ENCODE data around the gene CXCL12. TPM values are rescaled to one million over a fixed set of nuclear protein-coding genes. Genes with fewer than 3 reads are reported as not detected.

Gene CXCL12
- total RNA-seq, 1 donor from 2014 or later: not detected

- H3K4me1 Mint-ChIP-seq (ENCODE audit: low read depth): no peaks in the 10 kb centered on the region
These were observed 41.1 kb downstream of the CXCL12 start for GRCh38 chr10:44343843-44344242.

DNA sequence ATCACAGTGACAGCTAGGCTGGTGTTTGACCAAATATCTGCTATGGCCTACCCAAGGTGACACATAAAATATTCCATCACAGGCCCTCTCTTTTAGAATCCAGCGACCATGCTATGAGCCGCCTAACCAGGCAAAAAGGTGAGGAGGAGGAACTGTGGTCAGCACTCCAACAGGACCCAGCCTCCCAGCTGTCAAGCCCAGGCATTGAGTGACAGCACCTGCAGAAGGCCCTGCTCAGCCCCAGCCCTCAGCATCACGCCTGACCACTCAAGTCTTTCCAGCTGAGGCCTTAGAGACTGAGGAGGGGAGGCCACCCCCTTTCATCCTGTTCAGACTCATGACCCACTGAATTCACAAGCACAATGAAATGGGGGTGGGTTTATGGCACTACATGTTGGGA is 43.0 kb downstream of the CXCL12 start:
- intact Hi-C loops (cut with micrococcal nuclease): no loop called here
- Mint-ChIP-seq H3K9me3 (no peaks in the 10 kb centered on the region), H3K4me3 (no peak overlapping the region), H3K27ac (no peak overlapping the region), H3K36me3 (ENCODE audit: low read depth) (no peaks in the 10 kb centered on the region), H3K27me3 (ENCODE audit: insufficient read depth) (no peaks in the 10 kb centered on the region), H3K4me1 (ENCODE audit: low read depth) (no peaks in the 10 kb centered on the region)
- no peak for DNase-seq (ENCODE audit: low spot score)

More at GRCh38 chr10:44343843-44344242, 41.1 kb downstream of the CXCL12 start:
- Mint-ChIP-seq H3K9me3 (no peaks in the 10 kb centered on the region), H3K36me3 (ENCODE audit: low read depth) (no peaks in the 10 kb centered on the region), H3K27me3 (ENCODE audit: insufficient read depth) (no peaks in the 10 kb centered on the region), H3K4me3 (no peak overlapping the region), H3K27ac (no peak overlapping the region)
- DNase-seq (ENCODE audit: low spot score): no peak
- intact Hi-C loops (cut with micrococcal nuclease): no loop called here

DNA sequence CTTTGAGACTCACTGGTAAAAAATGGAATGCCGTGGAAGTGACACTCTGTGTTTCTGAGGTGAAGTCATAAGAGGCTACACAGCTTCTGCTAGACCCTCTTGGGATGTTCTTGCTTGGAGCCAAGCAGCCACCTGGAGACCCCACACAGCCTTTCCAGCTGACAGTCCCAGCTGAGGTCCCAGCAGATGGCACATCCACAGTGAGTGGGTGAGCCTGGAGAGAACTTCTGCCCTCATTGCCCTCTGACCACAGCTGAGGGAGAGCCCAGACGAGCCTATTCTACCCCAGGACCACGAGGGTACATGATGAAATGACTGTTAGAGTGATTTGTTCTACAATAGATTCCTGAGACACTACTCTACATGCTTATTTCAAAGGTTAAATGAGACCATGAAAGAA is 44.3 kb downstream of the CXCL12 start:
- intact Hi-C loops (cut with micrococcal nuclease): no loop called here
- Mint-ChIP-seq H3K4me3 (no peak overlapping the region), H3K27ac (no peak overlapping the region), H3K4me1 (ENCODE audit: low read depth) (no peaks in the 10 kb centered on the region), H3K36me3 (ENCODE audit: low read depth) (no peaks in the 10 kb centered on the region), H3K27me3 (ENCODE audit: insufficient read depth) (no peaks in the 10 kb centered on the region), H3K9me3 (no peaks in the 10 kb centered on the region)
- DNase-seq (ENCODE audit: low spot score): no peak

DNA sequence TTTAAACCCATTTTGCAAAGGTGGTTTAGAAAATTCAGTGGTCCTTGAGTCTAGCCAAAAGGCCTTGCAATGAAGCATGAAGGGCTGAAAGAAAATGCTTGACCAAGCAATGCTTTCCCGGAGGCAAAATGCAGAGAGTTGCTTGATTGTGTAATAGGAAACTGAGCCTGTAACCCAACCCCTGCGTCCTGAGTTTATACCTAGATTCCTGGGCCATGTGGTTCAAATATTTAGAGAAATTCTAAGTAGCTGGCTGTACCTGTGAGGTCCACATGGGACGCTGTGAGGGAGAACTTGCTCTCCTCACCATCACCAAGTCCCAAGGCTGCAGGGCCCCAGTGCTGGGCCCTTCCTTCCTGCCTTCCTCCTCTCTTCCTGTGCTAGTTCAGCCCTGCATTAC is 45.7 kb downstream of the CXCL12 start:
- H3K4me1 Mint-ChIP-seq (ENCODE audit: low read depth): no peaks in the 10 kb centered on the region
- no peaks in the 10 kb centered on the region for H3K36me3 Mint-ChIP-seq (ENCODE audit: low read depth)
- H3K27ac Mint-ChIP-seq: no peak overlapping the region
- no peaks in the 10 kb centered on the region for H3K9me3 Mint-ChIP-seq
- intact Hi-C loops (cut with micrococcal nuclease): no loop called here
- DNase-seq (ENCODE audit: low spot score): no peak
- H3K27me3 Mint-ChIP-seq (ENCODE audit: insufficient read depth): no peaks in the 10 kb centered on the region
- H3K4me3 Mint-ChIP-seq: no peak overlapping the region

DNA sequence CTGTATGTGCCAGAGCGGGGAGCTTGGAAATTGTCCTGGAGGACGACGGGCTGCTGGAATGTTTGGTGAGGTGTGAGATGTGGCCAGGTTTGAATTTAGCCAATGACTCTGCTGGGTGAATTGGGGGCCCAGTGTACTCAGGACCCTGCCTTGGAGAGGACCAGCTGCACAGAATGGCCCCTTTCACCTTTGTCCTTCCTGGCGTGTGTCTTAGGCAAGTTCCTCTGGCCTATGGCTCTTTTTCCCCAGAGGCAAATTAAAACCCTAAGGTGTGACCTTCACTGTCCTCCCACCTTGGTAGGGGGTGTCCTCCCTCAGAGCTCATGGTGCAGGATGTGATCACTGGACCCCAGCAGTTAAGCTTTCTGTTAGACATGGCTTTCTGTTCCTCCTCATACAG is 47.8 kb downstream of the CXCL12 start:
- DNase-seq (ENCODE audit: low spot score): no peak
- intact Hi-C loops (cut with micrococcal nuclease): no loop called here
- H3K27ac Mint-ChIP-seq: no peak overlapping the region
- H3K4me3 Mint-ChIP-seq: no peak overlapping the region
- H3K4me1 Mint-ChIP-seq (ENCODE audit: low read depth): no peaks in the 10 kb centered on the region
- H3K36me3 Mint-ChIP-seq (ENCODE audit: low read depth): no peaks in the 10 kb centered on the region
- H3K27me3 Mint-ChIP-seq (ENCODE audit: insufficient read depth): no peaks in the 10 kb centered on the region
- no peaks in the 10 kb centered on the region for H3K9me3 Mint-ChIP-seq

- no peak overlapping the region for H3K4me3 Mint-ChIP-seq
- intact Hi-C loops (cut with micrococcal nuclease): no loop called here
- H3K4me1 Mint-ChIP-seq (ENCODE audit: low read depth): no peaks in the 10 kb centered on the region
- no peak overlapping the region for H3K27ac Mint-ChIP-seq
- no peaks in the 10 kb centered on the region for H3K9me3 Mint-ChIP-seq
- H3K27me3 Mint-ChIP-seq (ENCODE audit: insufficient read depth): no peaks in the 10 kb centered on the region
- no peak for DNase-seq (ENCODE audit: low spot score)
- no peaks in the 10 kb centered on the region for H3K36me3 Mint-ChIP-seq (ENCODE audit: low read depth)
These were observed 49.4 kb downstream of the CXCL12 start for GRCh38 chr10:44335330-44336021.

DNA sequence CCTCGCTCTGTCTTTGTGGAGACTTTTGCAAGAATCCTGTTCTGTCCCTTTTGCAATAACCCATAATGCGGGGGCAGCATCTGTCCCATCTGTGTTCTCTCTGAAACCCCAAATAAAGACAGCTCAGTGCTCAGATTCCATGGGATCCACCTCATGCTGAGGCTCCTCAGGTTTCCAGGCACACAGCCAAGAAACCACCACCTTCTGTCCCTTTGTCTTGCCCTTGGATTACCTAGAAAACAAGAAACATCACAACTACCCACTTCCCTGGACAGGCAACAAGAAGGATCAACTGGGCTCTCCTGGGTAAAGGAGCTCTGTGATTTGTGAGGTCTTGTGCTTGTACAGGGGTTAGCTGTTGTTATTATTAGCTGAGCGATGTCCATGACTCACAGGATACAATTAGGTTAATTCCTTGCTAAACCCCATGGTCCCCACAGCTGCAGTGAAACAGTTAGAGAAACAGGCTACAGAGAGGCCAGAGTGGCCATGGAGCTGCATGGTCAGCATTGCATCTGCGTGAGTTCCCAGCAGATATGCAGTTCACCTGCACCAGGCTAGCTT is 50.2 kb downstream of the CXCL12 start:
- intact Hi-C loops (cut with micrococcal nuclease): no loop called here
- Mint-ChIP-seq H3K9me3 (no peaks in the 10 kb centered on the region), H3K4me1 (ENCODE audit: low read depth) (no peaks in the 10 kb centered on the region), H3K27ac (no peak overlapping the region), H3K36me3 (ENCODE audit: low read depth) (no peaks in the 10 kb centered on the region), H3K4me3 (no peak overlapping the region), H3K27me3 (ENCODE audit: insufficient read depth) (no peaks in the 10 kb centered on the region)
- no peak for DNase-seq (ENCODE audit: low spot score)

- Mint-ChIP-seq H3K36me3 (ENCODE audit: low read depth) (no peaks in the 10 kb centered on the region), H3K27ac (no peak overlapping the region), H3K4me1 (ENCODE audit: low read depth) (no peaks in the 10 kb centered on the region), H3K9me3 (no peaks in the 10 kb centered on the region), H3K4me3 (no peak overlapping the region), H3K27me3 (ENCODE audit: insufficient read depth) (no peaks in the 10 kb centered on the region)
- intact Hi-C loops (cut with micrococcal nuclease): no loop called here
- no peak for DNase-seq (ENCODE audit: low spot score)
These were observed 50.8 kb downstream of the CXCL12 start for GRCh38 chr10:44334091-44334490.

- Mint-ChIP-seq H3K27me3 (ENCODE audit: insufficient read depth) (no peaks in the 10 kb centered on the region), H3K36me3 (ENCODE audit: low read depth) (no peaks in the 10 kb centered on the region), H3K9me3 (no peaks in the 10 kb centered on the region), H3K4me3 (no peak overlapping the region), H3K27ac (no peak overlapping the region), H3K4me1 (ENCODE audit: low read depth) (no peaks in the 10 kb centered on the region)
- no peak for DNase-seq (ENCODE audit: low spot score)
- intact Hi-C loops (cut with micrococcal nuclease): no loop called here
These were observed 51.4 kb downstream of the CXCL12 start for GRCh38 chr10:44333511-44333910.

DNA sequence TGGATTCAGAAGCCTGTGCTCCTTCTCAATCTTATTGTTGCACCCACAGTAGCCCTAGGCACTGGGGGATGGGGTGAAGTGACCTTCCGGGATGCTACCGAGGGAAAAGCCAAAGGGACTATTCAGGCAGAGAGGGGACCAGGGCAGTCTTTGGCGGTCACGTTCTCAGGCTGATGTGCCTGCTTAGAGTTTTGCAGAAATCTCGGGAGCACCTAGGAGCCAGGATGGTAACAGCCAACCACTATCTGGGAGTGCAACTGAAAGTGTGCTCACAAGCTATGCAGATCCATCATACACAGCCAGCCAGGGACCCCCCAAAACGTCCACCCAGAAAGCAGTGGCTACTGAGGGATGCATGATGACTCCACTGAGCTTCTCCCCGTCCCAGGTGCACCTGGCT is 52.4 kb downstream of the CXCL12 start:
- no peak for DNase-seq (ENCODE audit: low spot score)
- Mint-ChIP-seq H3K36me3 (ENCODE audit: low read depth) (no peaks in the 10 kb centered on the region), H3K4me3 (no peak overlapping the region), H3K27me3 (ENCODE audit: insufficient read depth) (no peaks in the 10 kb centered on the region), H3K9me3 (no peaks in the 10 kb centered on the region), H3K27ac (no peak overlapping the region), H3K4me1 (ENCODE audit: low read depth) (no peaks in the 10 kb centered on the region)
- intact Hi-C loops (cut with micrococcal nuclease): no loop called here

GRCh38 chr10:44330431-44330830 is 54.5 kb downstream of the CXCL12 start:
- H3K4me1 Mint-ChIP-seq (ENCODE audit: low read depth): no peaks in the 10 kb centered on the region
- H3K27ac Mint-ChIP-seq: no peak overlapping the region
- H3K27me3 Mint-ChIP-seq (ENCODE audit: insufficient read depth): no peaks in the 10 kb centered on the region
- no peaks in the 10 kb centered on the region for H3K9me3 Mint-ChIP-seq
- no peak overlapping the region for H3K4me3 Mint-ChIP-seq
- no peaks in the 10 kb centered on the region for H3K36me3 Mint-ChIP-seq (ENCODE audit: low read depth)
- DNase-seq (ENCODE audit: low spot score): no peak
- intact Hi-C loops (cut with micrococcal nuclease): no loop called here

DNA sequence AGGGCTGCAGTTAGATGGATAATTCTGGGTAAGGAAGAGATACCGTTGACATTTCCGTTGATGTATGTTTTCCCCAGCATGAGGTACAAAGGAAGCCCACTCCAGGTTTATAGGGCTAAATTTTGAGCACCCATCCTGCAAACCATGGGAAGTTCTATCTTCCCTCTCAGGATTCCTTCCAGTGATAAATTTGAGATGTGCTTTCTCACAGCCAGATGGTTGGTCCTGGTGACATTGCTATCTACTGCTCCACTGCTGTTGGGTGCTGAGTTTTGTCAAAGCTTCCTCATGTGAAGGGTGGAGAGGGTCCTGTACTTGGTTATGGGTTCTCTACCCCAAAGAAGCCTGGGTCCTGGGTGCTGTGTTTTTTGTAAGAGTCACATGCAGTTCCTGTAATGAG is 57.4 kb downstream of the CXCL12 start:
- no peaks in the 10 kb centered on the region for H3K36me3 Mint-ChIP-seq (ENCODE audit: low read depth)

More for the DNA sequence above, 57.4 kb downstream of the CXCL12 start:
- no peak for DNase-seq (ENCODE audit: low spot score)
- H3K27ac Mint-ChIP-seq: no peak overlapping the region
- no peaks in the 10 kb centered on the region for H3K9me3 Mint-ChIP-seq
- intact Hi-C loops (cut with micrococcal nuclease): no loop called here
- no peak overlapping the region for H3K4me3 Mint-ChIP-seq
- H3K27me3 Mint-ChIP-seq (ENCODE audit: insufficient read depth): no peaks in the 10 kb centered on the region
- H3K4me1 Mint-ChIP-seq (ENCODE audit: low read depth): no peaks in the 10 kb centered on the region
